PC-3 (cell line): ENCODE data around the gene ATP10B.

ENCODE experiments used
- EZH2 ChIP-seq: fragments of 300-600 bp; sonication (generic); IDR thresholded peaks from one replicate; pipeline ENCODE4 v1.6.1; 2017; ENCODE audit warnings: antibody characterized with exemption, mild to moderate bottlenecking, low read length; ENCODE audit not compliant: unreplicated experiment
- TF ChIP-seq, protein P1 (sequence below): fragments of 300-600 bp; sonication (generic); conservative IDR thresholded peaks from 2 replicates; pipeline ENCODE4 v1.5.1; 2017; ENCODE audit warnings: antibody characterized with exemption, low read depth, mild to moderate bottlenecking, low read length

DNA sequence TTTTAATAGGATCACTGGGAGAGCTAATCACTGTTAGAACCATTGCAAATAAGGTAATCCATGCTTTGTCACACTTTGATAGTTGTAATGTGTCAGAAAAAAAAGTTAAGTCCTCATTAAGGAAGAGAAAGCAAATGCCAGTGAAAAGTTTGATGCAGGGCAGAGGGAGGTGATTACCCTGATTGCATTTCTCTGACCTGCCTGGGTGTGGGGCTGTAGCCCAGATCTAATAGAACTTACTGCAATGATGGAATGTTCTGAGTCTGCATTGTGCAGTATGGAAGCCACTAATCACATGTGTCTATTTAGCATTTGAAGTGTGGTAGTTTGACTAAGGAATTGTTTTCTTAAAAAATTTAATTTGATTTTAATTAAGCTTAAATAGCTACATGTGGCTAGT lies 202.7 kb downstream of the ATP10B start:
- TF ChIP-seq, protein P1, sequence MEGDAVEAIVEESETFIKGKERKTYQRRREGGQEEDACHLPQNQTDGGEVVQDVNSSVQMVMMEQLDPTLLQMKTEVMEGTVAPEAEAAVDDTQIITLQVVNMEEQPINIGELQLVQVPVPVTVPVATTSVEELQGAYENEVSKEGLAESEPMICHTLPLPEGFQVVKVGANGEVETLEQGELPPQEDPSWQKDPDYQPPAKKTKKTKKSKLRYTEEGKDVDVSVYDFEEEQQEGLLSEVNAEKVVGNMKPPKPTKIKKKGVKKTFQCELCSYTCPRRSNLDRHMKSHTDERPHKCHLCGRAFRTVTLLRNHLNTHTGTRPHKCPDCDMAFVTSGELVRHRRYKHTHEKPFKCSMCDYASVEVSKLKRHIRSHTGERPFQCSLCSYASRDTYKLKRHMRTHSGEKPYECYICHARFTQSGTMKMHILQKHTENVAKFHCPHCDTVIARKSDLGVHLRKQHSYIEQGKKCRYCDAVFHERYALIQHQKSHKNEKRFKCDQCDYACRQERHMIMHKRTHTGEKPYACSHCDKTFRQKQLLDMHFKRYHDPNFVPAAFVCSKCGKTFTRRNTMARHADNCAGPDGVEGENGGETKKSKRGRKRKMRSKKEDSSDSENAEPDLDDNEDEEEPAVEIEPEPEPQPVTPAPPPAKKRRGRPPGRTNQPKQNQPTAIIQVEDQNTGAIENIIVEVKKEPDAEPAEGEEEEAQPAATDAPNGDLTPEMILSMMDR: peak; percentile 43; the same call in 1 of the 2 replicates
- TF ChIP-seq EZH2: no peak
